H9 (cell line): Measurements from ENCODE around the gene ZNF354C. TPM values are rescaled to one million over a fixed set of nuclear protein-coding genes. Genes with fewer than 3 reads are reported as not detected.
A peak's percentile ranks its signal among the peaks of the same experiment; 100 is the strongest.

Source experiments
- DNase-seq: peaks from one replicate; pipeline ENCODE4 v3.0.0-alpha.2; 2017
- H2AFZ ChIP-seq: one replicate; pipeline ENCODE4 v1.6.1; 2013; ENCODE audit warnings: mild to moderate bottlenecking, low read length, control low read depth, moderate library complexity
- H2AK5ac ChIP-seq: 2 replicates; pipeline ENCODE4 v1.6.1; 2013; ENCODE audit warnings: low read length, control low read depth, mixed read lengths; ENCODE audit not compliant: insufficient read length
- H2BK120ac ChIP-seq: one replicate; pipeline ENCODE4 v1.6.1; 2013; ENCODE audit warnings: low read depth, mild to moderate bottlenecking, low read length, control low read depth, inconsistent platforms; ENCODE audit not compliant: poor library complexity, severe bottlenecking
- H2BK12ac ChIP-seq: 2 replicates; pipeline ENCODE4 v1.6.1; 2013; ENCODE audit warnings: low read length, control low read depth, mixed read lengths, low read depth; ENCODE audit not compliant: insufficient read length
- H2BK15ac ChIP-seq: 2 replicates; pipeline ENCODE4 v1.6.1; 2013; ENCODE audit warnings: low read depth, low read length, control low read depth
- H2BK20ac ChIP-seq: one replicate; pipeline ENCODE4 v1.6.1; 2013; ENCODE audit warnings: low read depth, mild to moderate bottlenecking, low read length, control low read depth, inconsistent platforms; ENCODE audit not compliant: poor library complexity, severe bottlenecking
- H2BK5ac ChIP-seq: 2 replicates; pipeline ENCODE4 v1.6.1; 2013; ENCODE audit warnings: low read length, control low read depth, mixed read lengths; ENCODE audit not compliant: insufficient read length
- H3K14ac ChIP-seq: 2 replicates; pipeline ENCODE4 v1.6.1; 2013; ENCODE audit warnings: low read length, control low read depth; ENCODE audit not compliant: insufficient read depth
- H3K18ac ChIP-seq: 2 replicates; pipeline ENCODE4 v1.6.1; 2013; ENCODE audit warnings: low read depth, mild to moderate bottlenecking, mixed read lengths, low read length, control low read depth; ENCODE audit not compliant: insufficient read length
- H3K23ac ChIP-seq: 2 replicates; pipeline ENCODE4 v1.6.1; 2013; ENCODE audit warnings: low read length, control low read depth, mixed read lengths, low read depth; ENCODE audit not compliant: insufficient read length
- H3K23me2 ChIP-seq: 2 replicates; pipeline ENCODE4 v1.6.1; 2013; ENCODE audit warnings: low read depth, mild to moderate bottlenecking, mixed read lengths, low read length, control low read depth; ENCODE audit not compliant: insufficient read length, poor library complexity, severe bottlenecking
- H3K27ac ChIP-seq: 2 replicates; pipeline ENCODE4 v1.5.1; 2013; ENCODE audit warnings: low read length, control low read depth, mixed read lengths, low read depth; ENCODE audit not compliant: insufficient read length
- H3K27me3 ChIP-seq: 2 replicates; pipeline ENCODE4 v1.6.1; 2013; ENCODE audit warnings: low read length, control low read depth, inconsistent platforms; ENCODE audit not compliant: insufficient read depth
- H3K4ac ChIP-seq: 2 replicates; pipeline ENCODE4 v1.6.1; 2013; ENCODE audit warnings: low read depth, mild to moderate bottlenecking, control low read depth, inconsistent platforms, low read length, moderate library complexity
- H3K4me1 ChIP-seq: 2 replicates; pipeline ENCODE4 v1.6.1; 2013; ENCODE audit warnings: low read length, control low read depth, inconsistent platforms; ENCODE audit not compliant: insufficient read depth
- H3K4me2 ChIP-seq: 2 replicates; pipeline ENCODE4 v1.6.1; 2013; ENCODE audit warnings: low read length, control low read depth, mixed read lengths; ENCODE audit not compliant: insufficient read length, insufficient read depth
- H3K56ac ChIP-seq: 2 replicates; pipeline ENCODE4 v1.6.1; 2013; ENCODE audit warnings: low read depth, mild to moderate bottlenecking, mixed read lengths, low read length, control low read depth; ENCODE audit not compliant: insufficient read length
- H3K79me1 ChIP-seq: 2 replicates; pipeline ENCODE4 v1.6.1; 2013; ENCODE audit warnings: low read depth, mild to moderate bottlenecking, moderate library complexity, low read length, control low read depth, inconsistent platforms; ENCODE audit not compliant: insufficient read depth, poor library complexity, severe bottlenecking
- H3K79me2 ChIP-seq: 2 replicates; pipeline ENCODE4 v1.6.1; 2013; ENCODE audit warnings: low read length, control low read depth, inconsistent platforms; ENCODE audit not compliant: insufficient read depth
- H3K9ac ChIP-seq: 2 replicates; pipeline ENCODE4 v1.6.1; 2013; ENCODE audit warnings: low read length, control low read depth, mixed read lengths; ENCODE audit not compliant: insufficient read length; ENCODE audit errors: extremely low read depth
- H3K9me3 ChIP-seq: one replicate; pipeline ENCODE4 v1.6.1; 2013; ENCODE audit warnings: low read depth, low read length, inconsistent platforms; ENCODE audit not compliant: control insufficient read depth
- H3T11ph ChIP-seq: one replicate; pipeline ENCODE4 v1.6.1; 2013; ENCODE audit warnings: mild to moderate bottlenecking, low read length, control low read depth, inconsistent platforms
- H4K20me1 ChIP-seq: one replicate; pipeline ENCODE4 v1.6.1; 2013; ENCODE audit not compliant: control insufficient read depth, insufficient read length, insufficient read depth
- H4K5ac ChIP-seq: 2 replicates; pipeline ENCODE4 v1.6.1; 2013; ENCODE audit warnings: low read depth, mild to moderate bottlenecking, mixed read lengths, low read length, control low read depth; ENCODE audit not compliant: insufficient read length
- H4K8ac ChIP-seq: replicated peaks from 2 replicates; pipeline ENCODE4 v1.6.1; 2013; ENCODE audit warnings: low read length, control low read depth, mixed read lengths, low read depth; ENCODE audit not compliant: insufficient read length
- H4K91ac ChIP-seq: 2 replicates; pipeline ENCODE4 v1.6.1; 2013; ENCODE audit warnings: low read depth, mild to moderate bottlenecking, moderate library complexity, mixed read lengths, low read length, control low read depth; ENCODE audit not compliant: insufficient read length
- H3K27ac Mint-ChIP-seq, 3 experiments: 2 replicates in 2 of 3; 3 replicates in 1 of 3; pipeline ENCODE4 v1.8.0; 2020 to 2021; ENCODE audit warnings: mixed read lengths in 3 of 3, mild to moderate bottlenecking in 1 of 3, moderate library complexity in 1 of 3
- H3K27me3 Mint-ChIP-seq: 2 replicates; pipeline ENCODE4 v1.8.0; 2021; ENCODE audit warnings: low read depth, mild to moderate bottlenecking, moderate library complexity, mixed read lengths
- H3K36me3 Mint-ChIP-seq, 3 experiments: 2 replicates in 2 of 3; 3 replicates in 1 of 3; pipeline ENCODE4 v1.8.0; 2020 to 2021; ENCODE audit warnings: low read depth in 3 of 3, mixed read lengths in 3 of 3; ENCODE audit not compliant: insufficient read depth in 1 of 3
- H3K4me1 Mint-ChIP-seq, 2 experiments: 2 replicates each; pipeline ENCODE4 v1.8.0; 2020; ENCODE audit warnings: mixed read lengths in 2 of 2
- H3K4me3 Mint-ChIP-seq, 2 experiments: 2 replicates in 1 of 2; 3 replicates in 1 of 2; pipeline ENCODE4 v1.8.0; 2020 to 2021; ENCODE audit warnings: mild to moderate bottlenecking in 2 of 2, mixed read lengths in 2 of 2, moderate library complexity in 1 of 2
- H3K9me3 Mint-ChIP-seq, 2 experiments: 2 replicates in 1 of 2; 3 replicates in 1 of 2; pipeline ENCODE4 v1.8.0; 2020; ENCODE audit warnings: mild to moderate bottlenecking in 2 of 2, mixed read lengths in 2 of 2, moderate library complexity in 1 of 2
- CTCF ChIP-seq: fragments of 200-600 bp; sonication (generic); conservative IDR thresholded peaks from 3 replicates; pipeline ENCODE4 v1.8.0; 2021; ENCODE audit warnings: antibody characterized with exemption, mild to moderate bottlenecking
- WGBS: extraction: QIAGEN DNeasy Blood & Tissue Kit; methylation state at CpG from one replicate; pipeline ENCODE4 v1.1.7; 2013; ENCODE audit warnings: missing lambda C conversion rate, low lambda C conversion rate, mixed read lengths; ENCODE audit not compliant: insufficient read length; ENCODE audit errors: extremely low coverage; 5-methylcytosine and 5-hydroxymethylcytosine counted together
- total RNA-seq: library from RNA; stranded (reverse); gene quantifications from 2 replicates; pipeline ENCODE4 v1.2.1, GENCODE V29; 2021

ZNF354C gene
- total RNA-seq, 1 experiment from 2014 or later, result 5.4 TPM

- no peaks in the 10 kb centered on the region for H3K27me3 Mint-ChIP-seq
- H3K4me1 Mint-ChIP-seq, result no peaks in the 10 kb centered on the region
- peaks cover 15 to 70% of the 10 kb centered on the region in 2 experiments for H3K9me3 Mint-ChIP-seq
- no CpG with 5 or more reads among the region's 10 CpGs for WGBS
- peaks cover 2 to 21% (median 4%) of the 10 kb centered on the region in 3 experiments; a peak in 6 of 7 replicates for H3K36me3 Mint-ChIP-seq
- Histone ChIP-seq H2AFZ (no peak overlapping the region), H2BK120ac (no peak overlapping the region), H2AK5ac (no peak overlapping the region), H3K4ac (no peak overlapping the region), H3K23me2 (no peaks in the 10 kb centered on the region), H3K27ac (no peak overlapping the region), H3K27me3 (no peaks in the 10 kb centered on the region), H4K5ac (no peak overlapping the region), H3K23ac (no peak overlapping the region), H3K14ac (no peak overlapping the region), H3K18ac (no peak overlapping the region), H3K56ac (no peak overlapping the region), H3K79me1 (no peaks in the 10 kb centered on the region), H3K9me3 (no peaks in the 10 kb centered on the region), H3T11ph (no peak overlapping the region), H2BK20ac (no peak overlapping the region), H4K8ac (no peak overlapping the region), H2BK15ac (no peak overlapping the region), H4K20me1 (no peaks in the 10 kb centered on the region), H3K4me1 (no peaks in the 10 kb centered on the region), H2BK5ac (no peak overlapping the region), H3K4me2 (no peak overlapping the region), H3K79me2 (no peaks in the 10 kb centered on the region), H2BK12ac (no peak overlapping the region), H4K91ac (no peak overlapping the region), H3K9ac (no peak overlapping the region)
- H3K4me3 Mint-ChIP-seq, result no peak overlapping the region
- peak overlapping the region in 1 of 3 experiments; percentile 73; a peak in 1 of 7 replicates for H3K27ac Mint-ChIP-seq
- no peak for DNase-seq
- no peak for TF ChIP-seq CTCF
Measured at GRCh38 chr5:179128041-179128365, 67.8 kb downstream of the ZNF354C start.
